ELF-1 (cell line): ENCODE measurements around the gene EIF4EBP2.
A peak's percentile ranks its signal among the peaks of the same experiment; 100 is the strongest.

ENCODE experiments used
- DNase-seq: peaks from one replicate; pipeline ENCODE4 v3.0.0-alpha.2; 2016; ENCODE audit warnings: low read depth, low spot score

Gene EIF4EBP2

DNA sequence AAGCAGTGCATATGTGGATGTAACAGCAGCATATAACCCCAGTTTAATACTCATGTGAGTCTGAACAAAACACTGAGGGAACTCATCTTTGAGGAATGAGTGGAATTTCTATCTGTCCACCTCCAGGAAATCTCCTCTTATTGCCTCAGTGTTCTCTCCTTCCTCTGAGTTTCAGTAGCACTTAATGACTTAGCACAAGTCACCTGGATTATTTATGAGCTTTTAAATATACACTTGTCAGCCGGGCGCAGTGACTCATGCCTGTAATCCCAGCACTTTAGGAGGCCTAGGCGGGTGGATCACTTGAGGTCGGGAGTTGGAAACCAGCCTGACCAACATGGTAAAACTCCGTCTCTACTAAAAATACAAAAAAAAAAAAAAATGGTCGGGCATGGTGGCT lies 25.8 kb upstream of the EIF4EBP2 start:
- no peak for DNase-seq

DNA sequence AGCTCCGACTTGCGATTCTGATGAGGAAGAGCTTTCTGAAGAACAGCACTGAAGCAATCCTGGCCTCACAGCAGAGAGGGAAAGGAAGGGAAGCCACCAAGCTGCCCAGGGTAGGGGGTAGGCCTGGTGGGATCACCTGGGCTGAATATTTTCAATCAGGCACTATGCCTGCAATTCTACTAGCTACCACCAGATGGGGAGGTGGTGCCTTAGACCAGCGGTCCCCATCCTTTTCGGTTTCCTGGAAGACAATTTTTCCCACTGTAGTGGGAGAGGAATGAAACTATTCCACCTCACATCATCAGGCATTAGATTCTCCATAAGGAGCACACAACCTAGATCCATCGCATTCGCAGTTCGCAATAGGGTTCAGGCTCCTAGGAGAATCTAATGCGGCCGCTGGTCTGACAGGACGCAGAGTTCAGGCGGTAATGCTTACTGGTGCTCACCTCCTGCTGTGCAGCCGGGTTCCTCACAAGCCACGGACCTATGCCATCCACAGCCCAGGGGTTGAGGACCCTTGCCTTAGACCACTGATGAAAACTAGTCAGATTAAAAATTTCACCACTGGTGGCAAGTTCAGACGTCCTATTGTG lies 24.3 kb upstream of the EIF4EBP2 start:
- peak; percentile 71 for DNase-seq

DNA sequence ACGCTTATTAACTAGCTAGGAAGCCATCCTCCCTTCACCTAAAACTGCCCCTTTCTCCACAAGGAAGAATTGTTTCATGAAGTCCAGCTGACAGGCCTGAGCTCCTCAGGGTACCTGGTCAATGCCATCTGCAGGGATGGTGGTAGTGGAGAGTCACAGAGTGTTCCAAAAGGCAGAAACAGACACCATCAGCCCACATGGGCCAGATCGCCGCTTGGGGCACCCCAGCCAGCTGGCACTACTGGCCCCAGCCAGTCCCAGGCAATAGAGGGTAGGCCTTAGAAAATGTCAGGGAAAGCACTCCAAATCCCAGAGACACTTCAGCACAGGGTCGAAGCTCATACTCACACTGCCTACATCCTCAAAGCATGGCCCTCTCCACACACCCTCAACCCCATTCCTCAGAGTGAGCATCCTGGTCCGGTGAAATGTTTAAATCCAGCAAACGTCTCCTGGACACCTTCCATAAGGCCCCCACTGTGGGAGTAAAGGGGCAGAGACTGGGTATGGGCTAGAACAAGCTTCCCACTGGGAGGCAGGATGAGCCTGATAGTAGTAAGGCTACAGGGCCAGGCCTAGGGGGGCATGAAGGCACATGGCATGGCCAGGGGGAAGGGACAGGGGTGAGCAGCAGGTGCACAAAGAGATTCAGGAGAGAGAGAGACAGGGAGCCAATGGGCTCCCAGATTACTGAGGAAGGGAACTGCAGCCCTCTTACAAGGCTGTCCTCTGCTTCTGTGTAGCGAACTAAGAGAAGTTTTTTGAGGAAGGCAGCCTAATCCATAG lies 23.4 kb upstream of the EIF4EBP2 start:
- no peak for DNase-seq

DNA sequence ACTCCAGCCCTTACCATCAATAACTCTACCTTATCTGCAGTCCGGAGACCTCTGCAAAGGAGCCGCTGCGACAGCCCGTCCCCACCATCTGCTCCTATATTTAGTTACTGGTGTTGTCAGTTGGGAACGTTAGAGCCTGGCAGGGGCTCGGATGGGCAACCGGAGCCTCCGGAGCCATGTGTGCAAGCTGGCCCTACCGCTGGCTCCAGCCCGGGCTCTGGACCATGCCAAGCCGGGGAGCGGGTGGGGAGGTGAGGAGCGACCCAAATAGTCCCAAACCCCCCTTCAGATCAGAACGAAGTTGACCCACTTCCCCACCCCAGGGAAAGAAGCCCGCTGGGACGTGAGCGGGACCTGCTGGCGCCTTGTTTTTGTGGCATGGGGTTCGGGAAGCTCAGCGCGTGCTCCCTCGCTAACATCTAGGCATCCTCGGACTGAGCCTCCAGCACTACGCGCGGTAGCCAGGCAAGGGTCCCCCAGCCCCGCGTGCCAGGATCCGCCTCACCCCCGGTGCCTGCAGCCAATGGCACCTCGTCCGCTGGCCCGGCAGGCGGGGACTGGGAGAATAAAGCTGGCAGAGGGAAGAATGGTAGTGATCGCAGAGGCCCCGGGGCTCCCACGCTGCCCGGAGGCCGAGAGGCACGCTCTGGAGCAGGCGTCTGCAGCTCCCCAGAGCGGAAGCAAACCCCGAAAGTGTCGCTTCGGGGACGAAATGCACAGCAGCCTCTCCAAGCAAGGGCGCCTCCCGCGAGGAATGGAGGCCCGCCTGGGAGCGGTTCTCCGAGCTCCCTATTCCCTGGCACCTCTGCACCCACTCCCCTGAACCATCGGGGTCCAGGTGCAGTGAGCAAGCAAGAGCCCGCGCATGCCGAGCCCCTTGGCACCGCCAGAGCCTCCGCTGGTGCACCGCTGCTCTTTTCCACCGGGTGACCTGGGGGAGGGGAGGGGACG lies 22.2 kb upstream of the EIF4EBP2 start:
- DNase-seq: no peak

DNA sequence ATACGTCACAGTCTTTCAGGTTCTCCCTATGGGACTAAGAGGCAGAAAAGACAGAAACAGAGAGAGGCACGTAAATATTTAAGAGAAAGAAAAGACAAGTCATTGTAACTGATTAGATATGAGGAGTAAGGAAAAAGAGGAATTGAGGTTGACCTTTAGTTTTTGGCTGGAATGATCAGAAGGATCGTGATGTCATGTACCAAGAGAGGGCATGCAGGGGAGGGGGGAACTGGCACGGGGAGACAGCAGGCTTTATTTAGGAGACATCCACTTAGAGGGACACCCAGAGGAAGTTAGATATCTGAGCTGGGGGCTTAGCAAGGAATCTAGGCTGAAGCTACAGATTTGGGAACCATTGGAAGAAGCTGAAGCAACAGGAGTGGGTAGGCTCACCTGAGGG lies 12.3 kb upstream of the EIF4EBP2 start:
- no peak for DNase-seq

DNA sequence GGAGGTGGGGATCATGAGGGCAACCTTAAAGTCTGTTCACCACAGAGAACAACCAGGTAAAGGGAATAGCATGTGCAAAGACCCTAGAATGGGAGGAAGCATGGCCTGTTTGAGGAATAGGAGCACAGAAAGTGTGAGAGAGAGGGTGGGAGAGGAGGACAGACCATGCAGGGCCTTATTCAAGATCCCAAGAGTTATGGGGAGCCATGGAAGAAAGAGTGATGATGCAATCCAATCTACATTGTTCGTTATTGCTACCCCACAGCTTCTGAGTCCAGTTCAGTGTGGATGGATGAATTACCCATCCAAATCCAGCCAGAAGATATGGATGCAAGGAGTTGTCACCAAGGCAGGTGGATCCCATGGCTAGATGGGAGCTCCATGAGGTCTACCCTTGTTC lies 7.8 kb upstream of the EIF4EBP2 start:
- DNase-seq: no peak

DNA sequence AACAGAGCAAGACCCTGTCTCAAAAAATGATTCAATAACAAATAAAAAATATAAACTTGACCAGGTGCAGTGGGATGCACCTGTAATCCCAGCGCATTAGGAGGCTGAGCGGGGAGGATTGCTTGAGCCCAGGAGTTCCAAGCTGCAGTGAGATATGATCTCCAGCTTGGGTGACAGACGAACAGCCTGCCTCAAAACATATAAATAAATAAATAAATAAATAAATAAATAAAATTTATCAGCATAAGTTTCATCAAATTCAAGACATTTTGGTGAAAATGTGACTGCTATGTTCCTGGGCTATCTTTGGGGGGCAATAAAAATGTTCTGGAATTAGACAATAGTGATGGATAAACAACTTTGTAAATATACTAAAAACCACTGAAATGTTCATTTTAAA lies 4.8 kb upstream of the EIF4EBP2 start:
- no peak for DNase-seq

DNA sequence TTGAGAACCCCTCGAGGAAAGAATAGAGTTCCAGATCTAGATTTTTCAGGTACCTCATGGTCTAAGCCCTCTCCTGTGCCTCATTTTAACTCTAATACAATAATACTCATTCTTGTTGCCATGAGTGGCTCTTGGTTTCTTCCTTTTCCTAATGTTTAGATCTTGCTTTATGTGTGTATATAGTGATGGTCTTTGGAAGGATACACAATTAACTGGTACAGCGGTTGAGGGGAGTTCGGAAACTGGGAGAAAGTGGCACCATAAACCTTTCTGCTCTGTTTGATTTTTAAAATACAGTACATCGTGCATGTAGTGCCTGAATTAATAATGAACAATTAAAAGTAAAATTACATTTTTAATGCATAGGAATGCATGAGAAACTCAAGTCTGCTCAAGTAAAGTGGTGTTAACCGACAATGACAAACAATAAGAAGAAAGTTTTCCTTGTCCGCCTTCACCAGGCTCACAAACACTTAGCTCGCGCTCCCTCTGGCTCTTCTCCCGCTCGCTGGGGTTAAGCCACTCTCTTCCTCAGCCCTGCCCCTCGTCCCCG lies 386 bp upstream of the EIF4EBP2 start:
- no peak for DNase-seq

DNA sequence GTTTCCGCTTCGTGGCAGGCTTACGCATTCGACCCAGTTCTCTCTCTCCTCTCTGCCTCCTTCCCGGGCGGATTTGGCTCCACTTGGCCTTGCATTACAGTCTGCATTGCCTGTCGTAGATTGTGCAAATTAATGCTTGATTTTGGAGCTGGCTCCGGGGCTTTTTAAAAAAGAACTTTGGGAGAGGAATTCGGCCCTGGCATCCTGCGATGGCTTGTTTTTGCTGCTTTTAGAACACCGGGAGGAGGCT lies 767 bp downstream of the EIF4EBP2 start:
- peak; percentile 54 for DNase-seq

DNA sequence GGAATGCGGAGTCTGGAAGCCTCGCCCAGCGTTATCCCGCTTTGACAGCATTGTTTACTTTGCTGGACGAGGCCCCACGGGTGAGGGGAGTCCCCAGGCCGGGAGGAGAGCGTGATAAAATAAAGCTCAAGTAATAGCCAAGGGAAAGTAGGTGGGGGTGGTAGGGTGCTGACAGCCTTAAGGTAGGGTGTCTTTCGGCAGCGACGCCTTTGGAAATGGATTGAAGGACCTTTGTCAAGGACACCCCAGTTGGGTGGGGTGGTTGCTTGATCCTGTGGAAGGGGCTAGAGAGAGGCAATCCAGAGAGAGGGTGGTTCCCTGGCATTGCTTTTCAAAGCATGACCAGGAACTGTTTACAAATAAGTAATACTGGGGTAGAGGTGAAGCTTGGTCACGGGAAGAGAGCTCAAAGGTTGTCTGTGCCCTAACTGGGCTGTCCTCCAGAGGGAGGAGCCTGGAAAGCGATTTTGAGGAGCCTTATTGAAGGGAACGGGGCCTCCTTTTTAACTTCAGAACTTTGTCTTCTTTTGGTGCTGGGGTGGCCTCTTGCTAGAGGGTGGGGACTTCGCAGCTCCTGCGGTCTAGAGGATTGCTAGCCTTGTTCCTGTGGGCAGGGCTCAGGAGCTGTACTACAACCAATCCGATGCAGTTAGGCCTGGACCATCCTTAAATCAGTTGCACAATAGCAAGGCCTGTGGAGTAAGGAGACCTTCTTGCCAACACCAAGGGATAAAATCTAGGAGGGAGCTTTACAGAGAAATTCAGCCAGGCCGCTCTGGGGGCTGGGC lies 1.3 kb downstream of the EIF4EBP2 start:
- peak; percentile 69 for DNase-seq

DNA sequence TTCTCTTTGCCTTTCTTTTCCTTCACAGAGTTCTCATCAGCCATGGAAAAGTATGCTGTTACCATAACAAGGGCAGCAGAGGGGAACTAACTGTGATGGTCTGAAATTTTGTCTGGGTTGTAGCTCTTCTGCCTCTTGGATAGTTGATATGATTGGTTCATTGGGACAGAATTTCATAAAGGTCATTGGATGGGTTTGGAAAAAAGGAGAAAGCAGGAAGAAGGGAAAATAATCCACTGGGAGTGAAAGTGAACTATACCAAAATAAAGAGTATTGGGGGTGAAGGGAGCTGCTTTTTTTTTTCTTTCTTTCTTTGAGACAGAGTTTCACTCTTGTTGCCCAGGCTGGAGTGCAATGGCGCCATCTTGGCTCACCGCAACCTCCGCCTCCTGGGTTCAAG lies 5.8 kb downstream of the EIF4EBP2 start:
- DNase-seq: no peak

DNA sequence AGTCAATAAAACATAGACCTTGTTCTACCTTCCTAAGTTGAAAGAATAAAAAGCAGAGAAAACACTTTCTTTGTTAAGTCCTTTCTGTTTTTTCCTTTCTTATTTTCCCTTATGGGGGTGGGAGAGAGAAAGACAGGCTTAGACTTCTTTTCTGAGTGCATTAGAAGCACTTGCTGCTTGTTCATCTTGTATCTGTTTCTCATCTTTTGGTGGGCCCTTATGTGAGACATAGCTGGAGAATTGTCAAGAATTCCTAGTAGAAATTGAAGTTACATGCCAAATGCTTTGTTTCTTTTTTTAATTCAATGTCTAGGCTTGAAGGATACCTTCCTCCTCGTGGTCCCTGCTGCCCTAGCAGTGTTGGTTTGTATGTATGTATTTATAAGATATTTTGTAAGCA lies 6.7 kb downstream of the EIF4EBP2 start:
- DNase-seq: no peak

DNA sequence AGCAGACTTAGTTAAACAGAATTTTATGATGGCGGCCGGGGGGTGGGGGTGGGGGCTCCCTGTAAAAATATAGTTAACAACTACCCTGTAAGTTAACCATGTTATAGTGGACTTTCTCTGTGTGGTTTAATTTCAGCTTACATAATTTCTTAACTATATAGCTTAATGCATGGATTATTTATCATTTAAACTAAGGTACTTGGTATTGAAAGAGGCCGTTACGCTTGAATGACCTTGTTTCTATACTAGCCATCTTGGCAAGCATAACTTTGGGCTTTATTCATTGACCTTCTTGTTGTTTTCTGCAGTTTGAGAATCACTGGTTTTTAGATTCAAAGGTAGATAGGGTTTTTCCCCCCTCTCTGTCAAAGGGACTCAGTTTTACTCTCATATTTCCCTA lies 8.4 kb downstream of the EIF4EBP2 start:
- no peak for DNase-seq

DNA sequence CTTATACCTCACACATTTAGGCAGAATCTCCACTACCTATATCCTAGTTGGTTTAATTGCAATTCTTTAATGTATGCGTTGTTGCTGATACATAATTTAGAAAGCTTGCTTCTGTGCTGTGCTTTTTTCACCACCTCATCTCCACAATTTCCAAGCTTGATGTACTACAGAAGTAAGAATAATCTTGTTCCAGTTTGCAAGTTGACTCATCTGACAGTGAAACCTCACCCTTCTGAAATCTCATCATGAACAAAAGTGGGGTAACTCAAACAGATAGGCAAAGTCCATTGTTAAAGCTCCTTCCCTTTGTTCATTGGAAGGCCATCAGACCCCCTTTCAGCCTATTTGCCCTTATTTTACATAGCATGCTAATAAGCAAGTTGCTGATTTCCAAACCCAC lies 13.6 kb downstream of the EIF4EBP2 start:
- no peak for DNase-seq

DNA sequence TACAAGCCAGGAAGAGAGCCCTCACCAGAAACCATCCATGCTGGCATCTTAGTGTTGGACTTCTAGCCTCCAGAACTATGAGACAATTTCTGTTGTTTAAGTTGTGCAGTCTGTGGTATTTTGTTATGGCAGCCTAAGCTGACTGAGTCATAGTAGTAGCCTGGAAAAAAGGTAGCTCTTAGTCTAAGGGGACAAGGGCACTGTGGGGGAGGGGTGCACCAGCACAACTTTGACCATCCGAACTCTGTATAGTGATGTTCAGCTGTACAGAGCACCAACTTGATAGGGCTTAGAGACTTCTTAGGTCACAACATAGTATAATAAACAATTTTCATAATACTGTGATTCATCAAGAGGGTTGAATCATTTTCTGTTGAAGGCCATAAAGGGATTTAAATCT lies 14.3 kb downstream of the EIF4EBP2 start:
- DNase-seq: no peak

DNA sequence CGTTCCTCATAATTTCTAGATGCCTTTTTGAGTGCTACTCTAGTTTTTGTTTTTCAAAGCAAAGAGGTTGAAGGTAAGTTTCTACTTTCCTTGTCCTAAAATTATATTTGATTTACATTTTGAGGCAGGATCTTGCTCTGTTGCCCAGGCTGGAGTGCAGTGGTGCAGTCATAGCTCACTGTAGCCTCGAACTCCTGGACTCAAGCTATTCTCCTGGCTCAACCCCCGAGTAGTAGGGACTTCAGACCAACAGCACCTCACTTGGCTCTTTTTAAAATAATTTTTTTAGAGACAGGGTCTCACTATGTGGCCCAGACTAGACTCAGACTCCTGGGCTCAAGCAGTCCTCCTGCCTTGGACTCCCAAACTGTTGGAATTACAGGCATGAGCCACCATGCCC lies 14.8 kb downstream of the EIF4EBP2 start:
- no peak for DNase-seq

DNA sequence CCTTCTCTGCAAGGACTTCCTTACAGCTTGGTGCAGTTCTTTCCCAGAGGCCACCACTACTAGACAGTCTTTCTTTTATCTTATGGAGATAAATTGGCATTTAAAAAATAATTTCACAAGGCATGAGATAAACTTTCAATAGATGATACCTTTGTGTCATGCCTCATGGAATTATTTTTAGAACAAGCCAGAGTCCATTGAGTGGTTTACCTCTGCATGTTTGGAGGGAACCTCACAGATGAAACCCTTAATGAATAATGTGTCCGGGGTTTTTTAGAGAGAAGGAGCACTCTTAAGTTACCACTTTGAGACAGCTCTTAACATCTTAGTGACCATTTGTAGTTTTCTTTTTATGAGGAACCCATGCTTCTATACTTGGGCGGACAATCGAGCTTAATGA lies 20.4 kb downstream of the EIF4EBP2 start:
- no peak for DNase-seq

DNA sequence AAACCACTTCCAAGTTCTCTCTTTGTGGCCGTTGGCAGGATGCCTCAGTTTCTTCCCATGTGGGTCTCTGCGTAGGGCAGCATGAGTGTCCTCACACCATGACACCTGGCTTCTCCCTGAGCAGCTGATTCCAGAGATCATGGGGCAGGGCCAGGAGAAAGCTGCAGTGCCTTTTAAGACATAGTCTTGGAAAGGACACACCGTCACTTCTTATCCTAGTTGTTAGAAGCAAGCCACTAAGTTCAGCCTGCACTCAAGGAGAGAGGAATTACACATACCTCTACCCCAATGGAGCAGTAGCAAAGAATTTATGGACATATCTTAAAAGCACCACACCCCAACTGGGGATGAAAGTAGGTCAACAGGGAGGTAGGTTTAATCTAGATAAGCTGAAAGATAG lies 21.2 kb downstream of the EIF4EBP2 start:
- no peak for DNase-seq

DNA sequence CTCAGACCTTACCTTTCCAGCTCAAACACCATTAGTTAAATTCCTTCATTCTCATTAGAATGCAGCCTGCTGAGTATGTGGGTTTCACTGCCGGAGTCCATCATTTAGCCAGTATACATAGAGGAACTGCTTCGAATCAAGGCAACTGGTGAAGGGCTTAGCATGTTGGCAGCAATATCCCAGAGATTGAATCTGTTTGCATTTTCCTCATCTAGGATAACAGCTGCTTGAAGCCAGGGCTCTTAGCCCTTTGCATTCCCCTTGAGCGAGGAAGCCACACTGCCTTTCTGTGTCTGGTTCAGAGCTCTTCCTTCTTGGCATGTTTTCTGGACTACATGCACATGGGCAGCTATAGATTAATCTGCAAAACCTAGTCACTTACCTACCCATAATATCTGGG lies 22.9 kb downstream of the EIF4EBP2 start:
- no peak for DNase-seq

DNA sequence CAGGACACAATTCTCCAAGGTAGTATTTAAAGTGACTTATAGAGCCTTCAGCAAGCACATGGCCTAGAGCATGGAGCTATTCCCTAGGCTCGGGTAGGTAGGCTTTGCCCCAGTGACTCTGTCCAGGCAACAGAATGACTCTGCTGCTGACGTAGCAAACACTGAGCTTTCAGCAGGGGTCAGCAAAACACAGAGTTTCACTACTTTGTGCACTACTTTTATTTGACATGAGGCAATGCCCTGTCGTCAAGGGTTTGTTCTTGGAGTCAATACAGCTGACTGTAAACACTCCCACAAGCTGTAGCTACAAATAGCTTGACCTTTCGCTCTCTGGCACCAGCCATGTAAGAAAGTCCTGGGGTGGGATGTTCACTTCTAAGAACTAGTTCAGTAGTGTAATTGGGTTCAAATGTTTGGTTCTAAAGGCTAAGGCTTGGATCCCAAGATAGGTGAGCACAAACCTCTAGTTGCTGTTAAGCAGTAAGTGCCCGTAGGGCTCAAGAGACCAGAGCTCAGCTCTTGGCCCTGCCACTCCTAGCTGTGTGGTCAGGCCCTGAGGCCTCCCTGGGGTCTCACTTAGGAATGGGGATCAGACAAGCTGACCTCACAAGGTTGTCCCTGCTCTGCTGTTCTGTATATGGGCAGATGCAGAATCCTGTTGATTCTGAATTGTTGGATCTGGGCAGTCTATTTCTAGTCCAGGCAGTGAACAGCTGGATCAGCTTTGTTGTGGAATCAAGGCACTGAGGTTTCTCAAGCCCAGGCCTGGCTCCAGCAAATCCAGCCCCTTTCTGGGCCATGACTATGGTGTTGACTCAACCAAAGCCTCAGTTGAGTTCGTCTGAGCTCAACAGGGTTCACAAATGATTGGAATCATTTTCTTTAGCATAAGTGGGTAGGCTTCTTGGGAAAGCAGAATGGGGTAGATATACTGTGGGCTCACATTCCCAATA lies 26.8 kb downstream of the EIF4EBP2 start:
- peak; percentile 61 for DNase-seq

DNA sequence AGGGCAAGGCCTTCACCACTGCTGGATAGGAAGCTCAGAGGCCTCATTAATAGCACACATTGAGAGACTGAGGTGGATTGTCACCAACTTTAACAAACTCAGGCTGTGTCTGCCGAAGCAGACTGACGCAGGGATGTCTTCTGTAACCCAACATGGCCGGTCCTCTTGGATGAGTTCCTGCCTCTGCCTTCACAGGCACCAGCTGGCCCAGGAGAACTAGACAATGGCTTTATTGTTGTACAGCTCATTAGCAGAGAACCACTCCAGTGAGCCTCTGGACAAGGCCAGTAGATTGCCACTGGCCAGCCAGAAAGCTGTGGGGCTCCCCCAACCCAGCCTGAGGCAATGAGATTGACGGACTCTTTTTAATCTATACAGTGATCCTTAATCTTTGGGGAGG lies 28.2 kb downstream of the EIF4EBP2 start:
- DNase-seq: no peak
